ENCODE measurements around the gene INPP5K. TPM values are rescaled to one million over a fixed set of nuclear protein-coding genes. Genes with fewer than 3 reads are reported as not detected.
"Not testable (repeated sequence)": the region's sequence is repeated elsewhere in the genome, so short reads cannot be mapped to it uniquely, and the experiment has no call there.

INPP5K gene
- total RNA-seq, 1 donor from 2014 or later = 50.0 TPM

GRCh38 chr17:1533661-1534325 is 17.4 kb upstream of the INPP5K start:
- Mint-ChIP-seq H3K27ac (no peak overlapping the region), H3K4me1 (peaks cover 13% of the 10 kb centered on the region), H3K36me3 (ENCODE audit: low read depth) (peaks cover 73% of the 10 kb centered on the region), H3K9me3 (no peaks in the 10 kb centered on the region), H3K4me3 (no peak overlapping the region), H3K27me3 (no peaks in the 10 kb centered on the region)
- no peak for TF ChIP-seq CTCF (IDR thresholded peaks at IDR 0.05)
- ChIA-PET POLR2A (interaction anchor here (0.6 to 1.5 kb wide), 3 partner anchors 49 to 198 kb away, joined by 3 read pairs; no protein-coding TSS in a partner anchor), CTCF (interaction anchor here (0.9 to 3.1 kb wide), 14 partner anchors 13 to 347 kb away, joined by 3 to 27 read pairs (median 4); partner anchors contain the start of genes INPP5K, PITPNA, RILP and SLC43A2)
- intact Hi-C loops (cut with micrococcal nuclease) = loop anchor here (1.0 kb wide), 3 partner anchors 168 to 274 kb away; no protein-coding TSS in a partner anchor
- no peak for DNase-seq
- no peak for ATAC-seq (ENCODE audit: low read depth)

- ChIA-PET POLR2A (interaction anchor here (0.6 to 1.5 kb wide), 3 partner anchors 48 to 134 kb away, joined by 3 read pairs; no protein-coding TSS in a partner anchor), CTCF (interaction anchor here (0.9 to 3.1 kb wide), 14 partner anchors 12 to 346 kb away, joined by 3 to 27 read pairs (median 4); partner anchors contain the start of genes INPP5K, PITPNA, RILP and SLC43A2)
- no peaks in the 10 kb centered on the region for H3K9me3 Mint-ChIP-seq
- H3K4me1 Mint-ChIP-seq = peaks cover 13% of the 10 kb centered on the region
- no peak overlapping the region for H3K4me3 Mint-ChIP-seq
- no peak for TF ChIP-seq CTCF (IDR thresholded peaks at IDR 0.05)
- intact Hi-C loops (cut with micrococcal nuclease) = loop anchor here (1.0 kb wide), 3 partner anchors 168 to 274 kb away; no protein-coding TSS in a partner anchor
- peaks cover 70% of the 10 kb centered on the region for H3K36me3 Mint-ChIP-seq (ENCODE audit: low read depth)
- no peak overlapping the region for H3K27ac Mint-ChIP-seq
- peak; percentile 45 for DNase-seq
- H3K27me3 Mint-ChIP-seq = no peaks in the 10 kb centered on the region
- peak; percentile 97 for ATAC-seq (ENCODE audit: low read depth)
Measured at GRCh38 chr17:1532836-1533602, 16.6 kb upstream of the INPP5K start.

DNA sequence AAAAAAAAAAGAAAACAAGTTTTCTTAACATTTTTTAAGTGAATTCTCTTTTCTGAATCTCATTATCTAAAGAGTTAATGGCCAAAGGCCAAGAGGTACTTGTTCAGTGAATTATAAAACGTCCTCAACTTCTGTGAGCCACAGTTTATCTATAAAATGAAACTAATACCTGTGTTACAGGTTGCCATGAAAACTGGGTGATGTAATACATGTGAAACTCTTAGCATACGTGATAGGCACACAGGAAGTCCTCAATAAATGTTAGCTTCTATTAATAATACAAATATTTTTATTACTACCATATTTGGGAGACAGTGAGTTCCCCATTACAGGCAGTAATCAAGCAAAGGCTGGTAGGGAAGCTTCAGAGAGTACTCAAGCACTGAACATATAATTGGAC is 13.5 kb upstream of the INPP5K start:
- Mint-ChIP-seq H3K9me3 (no peaks in the 10 kb centered on the region), H3K27me3 (no peaks in the 10 kb centered on the region), H3K36me3 (ENCODE audit: low read depth) (peaks cover 68% of the 10 kb centered on the region), H3K4me3 (no peak overlapping the region), H3K4me1 (peaks cover 13% of the 10 kb centered on the region), H3K27ac (no peak overlapping the region)
- DNase-seq = no peak
- no peak for ATAC-seq (ENCODE audit: low read depth)
- no peak for TF ChIP-seq CTCF (IDR thresholded peaks at IDR 0.05)
- intact Hi-C loops (cut with micrococcal nuclease) = no loop called here
- POLR2A ChIA-PET = no interaction called here
- CTCF ChIA-PET = no interaction called here

DNA sequence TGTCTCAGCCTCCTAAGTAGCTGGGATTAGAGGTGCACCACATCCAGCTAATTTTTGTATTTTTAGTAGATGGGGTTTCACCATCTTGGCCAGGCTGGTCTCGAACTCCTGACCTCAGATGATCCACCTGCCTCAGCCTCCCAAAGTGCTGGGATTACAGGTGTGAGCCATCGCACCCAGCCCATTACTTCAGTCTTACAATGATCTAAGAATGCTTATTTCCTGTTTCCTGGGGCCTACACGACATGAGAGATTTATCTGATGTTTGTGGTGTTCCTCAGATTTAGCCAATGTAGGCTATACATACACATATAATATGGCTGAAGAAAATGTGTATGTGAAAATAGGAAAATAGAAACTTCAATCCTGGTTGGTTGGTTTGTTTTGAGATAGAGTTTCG is 10.5 kb upstream of the INPP5K start:
- H3K27ac Mint-ChIP-seq; H3K4me1 Mint-ChIP-seq; H3K27me3 Mint-ChIP-seq; POLR2A ChIA-PET; ATAC-seq (ENCODE audit: low read depth); H3K4me3 Mint-ChIP-seq; intact Hi-C loops (cut with micrococcal nuclease); DNase-seq; H3K9me3 Mint-ChIP-seq: not testable (repeated sequence)
- H3K36me3 Mint-ChIP-seq (ENCODE audit: low read depth) = peaks cover 51% of the 10 kb centered on the region
- CTCF ChIA-PET = interaction anchor here (1.0 kb wide), 1 partner anchor 8 kb away, joined by 3 read pairs; no protein-coding TSS in a partner anchor

DNA sequence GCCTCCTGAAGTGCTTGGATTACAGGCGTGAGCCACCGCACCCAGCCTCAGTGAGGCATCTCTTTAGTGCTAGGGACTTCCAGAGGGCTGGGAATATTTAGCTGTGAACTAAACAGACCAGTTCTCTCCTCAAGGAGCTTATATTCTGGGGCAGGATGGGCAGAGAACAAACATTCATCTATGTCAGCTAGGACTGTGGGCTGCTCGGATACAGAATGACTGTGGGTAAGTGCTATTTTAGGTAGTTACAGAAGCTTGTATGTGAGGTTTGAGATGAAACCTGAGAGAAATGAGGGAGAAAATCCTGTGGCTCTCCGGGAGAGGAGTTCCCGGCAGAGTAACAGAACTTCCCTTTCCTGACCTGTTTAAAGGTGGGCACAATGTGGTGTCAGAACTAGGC is 6.2 kb upstream of the INPP5K start:
- ChIA-PET POLR2A (no interaction called here), CTCF (no interaction called here)
- DNase-seq = no peak
- Mint-ChIP-seq H3K27ac (no peak overlapping the region), H3K4me3 (no peak overlapping the region), H3K27me3 (no peaks in the 10 kb centered on the region), H3K4me1 (peaks cover 2% of the 10 kb centered on the region), H3K36me3 (ENCODE audit: low read depth) (peaks cover 48% of the 10 kb centered on the region), H3K9me3 (no peaks in the 10 kb centered on the region)
- intact Hi-C loops (cut with micrococcal nuclease) = no loop called here
- TF ChIP-seq CTCF (IDR thresholded peaks at IDR 0.05) = no peak
- no peak for ATAC-seq (ENCODE audit: low read depth)
